Activated B cell treated with CpG ODN at 0.5 μM for 24 hours (primary cell): Measurements from ENCODE around the gene EPHA4. TPM values are rescaled to one million over a fixed set of nuclear protein-coding genes. Genes with fewer than 3 reads are reported as not detected.

Experiments
- ATAC-seq: fragments of 200-7000 bp; cut with Tn5 transposase; one replicate; pipeline ENCODE4 v1.10.0; 2021; ENCODE audit warnings: low read depth, mild to moderate bottlenecking, moderate library complexity
- CTCF ChIA-PET: fragments of 350-600 bp; sonication (Branson Sonifier 250); formaldehyde crosslinking; loops from one replicate; lab custom pipeline; 2021; ENCODE audit warnings: antibody characterized with exemption; lab: Charles Lee
- POLR2A ChIA-PET: fragments of 350-600 bp; sonication (Branson Sonifier 250); formaldehyde crosslinking; loops from one replicate; lab custom pipeline; 2021; ENCODE audit warnings: antibody characterized with exemption; lab: Charles Lee
- DNase-seq: peaks from one replicate; pipeline ENCODE4 v3.0.0; 2022
- H3K27ac Mint-ChIP-seq: one replicate; pipeline ENCODE4 v1.8.0; 2020; ENCODE audit warnings: mixed read lengths
- H3K27me3 Mint-ChIP-seq: one replicate; pipeline ENCODE4 v1.8.0; 2021; ENCODE audit warnings: mixed read lengths
- H3K36me3 Mint-ChIP-seq: one replicate; pipeline ENCODE4 v1.8.0; 2021; ENCODE audit warnings: low read depth, mixed read lengths
- H3K4me1 Mint-ChIP-seq: one replicate; pipeline ENCODE4 v1.8.0; 2021; ENCODE audit warnings: mixed read lengths
- H3K4me3 Mint-ChIP-seq: one replicate; pipeline ENCODE4 v1.8.0; 2020; ENCODE audit warnings: mild to moderate bottlenecking, mixed read lengths
- H3K9me3 Mint-ChIP-seq: one replicate; pipeline ENCODE4 v1.8.0; 2020; ENCODE audit warnings: mixed read lengths
- CTCF ChIP-seq: fragments of 200-600 bp; IDR thresholded peaks from one replicate; pipeline ENCODE4 v1.8.0; 2022; ENCODE audit warnings: antibody characterized with exemption, mild to moderate bottlenecking
- intact Hi-C: fragments of 100-400 bp; cut with micrococcal nuclease; formaldehyde crosslinking; loops from one replicate; pipeline ENCODE4 v1.15.1; 2024
- total RNA-seq: library from RNA; stranded (reverse); gene quantifications from 2 replicates; pipeline ENCODE4 v1.2.3, GENCODE V29; 2022

Gene EPHA4
- total RNA-seq, 1 donor from 2014 or later, result 26.4 TPM

DNA sequence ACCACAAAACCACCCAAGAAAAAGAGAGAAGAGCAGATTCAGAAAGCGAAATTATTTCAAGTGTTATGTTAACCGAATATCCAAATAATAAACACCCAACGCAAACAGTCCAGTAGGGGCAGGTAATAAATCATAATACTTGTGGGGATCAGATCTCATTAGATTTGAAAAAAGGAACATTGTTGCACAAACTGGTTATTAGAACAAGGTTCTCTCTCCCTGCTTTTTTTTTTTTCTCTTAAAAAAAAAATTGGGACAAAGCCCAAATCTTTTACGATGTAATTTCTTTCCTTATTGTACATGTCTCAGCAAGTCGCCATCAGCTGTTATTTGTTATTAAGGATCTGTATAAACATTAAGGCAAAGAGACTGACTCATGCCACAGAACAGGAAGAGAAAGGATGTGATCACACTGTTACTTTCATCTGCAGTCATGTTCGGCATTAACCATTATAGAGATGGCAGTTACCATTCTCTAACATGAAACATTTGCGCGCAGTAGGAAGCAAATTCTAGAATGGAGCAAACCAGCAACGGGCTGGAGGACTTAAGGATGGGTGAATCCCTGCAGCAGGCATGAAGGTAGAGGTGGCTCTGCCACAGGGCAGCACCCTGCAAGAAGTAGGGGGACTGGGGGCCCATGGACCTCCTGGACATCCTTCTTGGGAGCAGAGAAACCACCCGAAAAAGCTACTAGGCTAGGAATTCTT is 42.0 kb downstream of the EPHA4 start:
- no peak for DNase-seq
- Mint-ChIP-seq H3K27ac (peak overlapping the region; percentile 19), H3K4me1 (peaks cover 42% of the 10 kb centered on the region), H3K9me3 (no peaks in the 10 kb centered on the region), H3K27me3 (no peaks in the 10 kb centered on the region), H3K36me3 (no peaks in the 10 kb centered on the region), H3K4me3 (peak overlapping the region; percentile 42)
- ChIA-PET CTCF (no interaction called here), POLR2A (interaction anchor here (0.9 to 1.3 kb wide), 3 partner anchors 12 to 26 kb away, joined by 3 read pairs; no protein-coding TSS in a partner anchor)
- ATAC-seq, result no peak
- TF ChIP-seq CTCF, result no peak
- intact Hi-C loops, result loop anchor here (2.0 kb wide), 1 partner anchor 13 kb away; no protein-coding TSS in a partner anchor

- intact Hi-C loops, result loop anchor here (2.0 kb wide), 1 partner anchor 13 kb away; no protein-coding TSS in a partner anchor
- ChIA-PET POLR2A (interaction anchor here (0.9 to 1.3 kb wide), 3 partner anchors 11 to 27 kb away, joined by 3 read pairs; no protein-coding TSS in a partner anchor), CTCF (no interaction called here)
- DNase-seq, result no peak
- ATAC-seq, result no peak
- H3K4me1 Mint-ChIP-seq, result peaks cover 42% of the 10 kb centered on the region
- H3K4me3 Mint-ChIP-seq, result peak overlapping the region; percentile 42
- no peaks in the 10 kb centered on the region for H3K9me3 Mint-ChIP-seq
- H3K27me3 Mint-ChIP-seq, result no peaks in the 10 kb centered on the region
- TF ChIP-seq CTCF, result no peak
- peak overlapping the region; percentile 19 for H3K27ac Mint-ChIP-seq
- no peaks in the 10 kb centered on the region for H3K36me3 Mint-ChIP-seq
These were observed 42.7 kb downstream of the EPHA4 start for GRCh38 chr2:221529177-221529942.

DNA sequence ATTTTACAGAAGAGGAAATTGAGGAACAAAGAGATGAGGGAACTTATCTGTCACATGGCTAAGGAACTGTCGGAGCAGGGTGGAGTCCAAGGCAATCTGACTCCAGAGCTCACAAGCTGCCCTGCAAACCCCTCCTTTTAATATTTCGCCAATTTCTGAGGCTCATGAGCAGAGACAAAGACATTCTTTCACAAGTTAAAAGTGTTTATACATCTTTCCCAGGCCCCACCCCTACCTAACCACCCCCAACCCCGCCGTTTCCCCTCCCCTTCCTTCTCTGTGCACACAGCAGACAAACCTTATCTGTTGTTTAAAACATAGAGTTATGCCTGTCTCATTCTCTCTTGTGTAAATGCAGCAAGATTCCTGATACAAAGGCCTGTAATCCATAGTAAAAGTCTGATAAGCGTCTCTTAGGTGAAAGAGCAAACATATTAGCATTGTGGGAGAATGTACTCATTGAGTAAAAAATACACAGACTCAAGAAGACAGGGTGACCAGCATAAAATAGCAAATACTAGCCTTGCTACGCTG is 44.3 kb downstream of the EPHA4 start:
- Mint-ChIP-seq H3K4me3 (no peak overlapping the region), H3K36me3 (no peaks in the 10 kb centered on the region), H3K9me3 (no peaks in the 10 kb centered on the region), H3K27me3 (no peaks in the 10 kb centered on the region), H3K27ac (peak overlapping the region; percentile 47), H3K4me1 (peaks cover 42% of the 10 kb centered on the region)
- intact Hi-C loops, result loop anchor here (2.0 kb wide), 1 partner anchor 15 kb away; no protein-coding TSS in a partner anchor
- ATAC-seq (no peak), DNase-seq (no peak)
- CTCF ChIA-PET, result no interaction called here
- POLR2A ChIA-PET, result no interaction called here
- TF ChIP-seq CTCF, result no peak

- ATAC-seq (no peak), DNase-seq (no peak)
- Mint-ChIP-seq H3K4me3 (no peak overlapping the region), H3K27me3 (no peaks in the 10 kb centered on the region), H3K36me3 (no peaks in the 10 kb centered on the region), H3K27ac (no peak overlapping the region), H3K9me3 (no peaks in the 10 kb centered on the region), H3K4me1 (peaks cover 17% of the 10 kb centered on the region)
- CTCF ChIA-PET, result no interaction called here
- intact Hi-C loops, result no loop called here
- POLR2A ChIA-PET, result no interaction called here
- TF ChIP-seq CTCF, result no peak
These were observed 47.9 kb downstream of the EPHA4 start for GRCh38 chr2:221524158-221524557.
